Activated T-cell treated with anti-CD3 and anti-CD28 coated beads, Interleukin-2, amount 50 U/mL, for 4 hours (primary cell): ENCODE measurements around the gene RAB11B. TPM values are rescaled to one million over a fixed set of nuclear protein-coding genes. Genes with fewer than 3 reads are reported as not detected.
"Not testable (repeated sequence)": the region's sequence is repeated elsewhere in the genome, so short reads cannot be mapped to it uniquely, and the experiment has no call there.

Experiments
- ATAC-seq, 2 donors: fragments of 200-7000 bp; cut with Tn5 transposase; one replicate each; pipeline ENCODE4 v1.10.0; 2021
- DNase-seq: peaks from one replicate; pipeline ENCODE4 v3.0.0-alpha.2; 2020
- H3K27me3 Mint-ChIP-seq: one replicate; pipeline ENCODE4 v1.8.0; 2021; ENCODE audit warnings: low read depth, mixed read lengths
- H3K36me3 Mint-ChIP-seq: one replicate; pipeline ENCODE4 v1.8.0; 2022; ENCODE audit warnings: mixed read lengths; ENCODE audit not compliant: insufficient read depth
- H3K4me1 Mint-ChIP-seq: one replicate; pipeline ENCODE4 v1.8.0; 2021; ENCODE audit warnings: low read depth, mixed read lengths
- H3K4me3 Mint-ChIP-seq: one replicate; pipeline ENCODE4 v1.8.0; 2021; ENCODE audit warnings: mild to moderate bottlenecking, moderate library complexity, mixed read lengths
- H3K9me3 Mint-ChIP-seq: one replicate; pipeline ENCODE4 v1.8.0; 2021; ENCODE audit warnings: mixed read lengths
- total RNA-seq, 3 donors: library from RNA; stranded (reverse); gene quantifications; one replicate each; pipeline ENCODE4 v1.2.1, GENCODE V29; 2021

The RAB11B gene
- total RNA-seq, 3 donors from 2014 or later: 69.5 to 73.9 (median 71.4) TPM

DNA sequence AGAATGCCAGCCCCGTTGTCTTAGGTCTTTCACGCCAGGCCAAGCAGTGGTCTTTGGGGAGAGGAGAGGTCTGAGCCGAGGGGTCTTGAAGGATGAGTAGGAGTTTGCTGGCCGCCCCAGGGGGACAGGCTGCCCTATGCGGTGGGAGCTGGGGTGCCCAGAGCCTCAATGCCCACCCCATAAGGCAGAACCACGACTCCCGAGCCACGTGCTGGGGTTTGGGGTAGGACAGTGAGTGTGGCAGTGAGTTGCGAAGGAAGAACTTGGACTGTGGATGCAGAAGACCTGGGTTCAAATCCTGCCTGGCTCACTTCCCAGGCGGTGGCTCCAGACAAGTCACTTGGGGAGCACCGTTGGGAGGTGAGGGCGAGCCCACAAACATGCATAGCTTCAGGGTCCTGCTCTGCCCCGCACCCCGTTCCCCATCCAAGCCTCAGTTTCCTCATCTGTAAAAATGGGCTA lies 5.5 kb downstream of the RAB11B start:
- Mint-ChIP-seq H3K4me1 (peaks cover 25% of the 10 kb centered on the region), H3K4me3 (no peak overlapping the region), H3K9me3 (no peaks in the 10 kb centered on the region), H3K36me3 (peaks cover 3% of the 10 kb centered on the region), H3K27me3 (no peaks in the 10 kb centered on the region)
- DNase-seq (no peak), ATAC-seq (no peak)

DNA sequence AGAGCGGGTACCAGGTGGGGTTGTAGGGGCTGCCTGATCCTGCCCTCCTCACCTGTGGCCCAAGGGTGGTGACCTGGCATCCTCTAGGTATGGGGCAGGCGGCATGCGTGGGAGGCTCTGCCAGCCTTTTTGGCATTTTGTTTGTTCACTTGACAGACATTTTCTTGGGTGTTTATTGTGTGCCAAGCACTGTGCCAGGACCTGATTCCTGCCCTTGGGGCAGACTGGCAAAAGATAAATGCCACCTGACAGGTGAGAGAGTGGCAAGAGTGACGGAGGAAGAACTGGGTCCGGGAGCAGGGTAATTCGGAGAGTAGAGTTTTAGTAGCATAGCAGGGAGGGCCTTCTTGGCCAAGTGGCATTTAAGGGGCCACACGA lies 6.0 kb downstream of the RAB11B start:
- ATAC-seq (no peak), DNase-seq (no peak)
- peaks cover 3% of the 10 kb centered on the region for H3K36me3 Mint-ChIP-seq
- H3K4me3 Mint-ChIP-seq: no peak overlapping the region
- no peaks in the 10 kb centered on the region for H3K9me3 Mint-ChIP-seq
- peaks cover 23% of the 10 kb centered on the region for H3K4me1 Mint-ChIP-seq
- H3K27me3 Mint-ChIP-seq: no peaks in the 10 kb centered on the region

DNA sequence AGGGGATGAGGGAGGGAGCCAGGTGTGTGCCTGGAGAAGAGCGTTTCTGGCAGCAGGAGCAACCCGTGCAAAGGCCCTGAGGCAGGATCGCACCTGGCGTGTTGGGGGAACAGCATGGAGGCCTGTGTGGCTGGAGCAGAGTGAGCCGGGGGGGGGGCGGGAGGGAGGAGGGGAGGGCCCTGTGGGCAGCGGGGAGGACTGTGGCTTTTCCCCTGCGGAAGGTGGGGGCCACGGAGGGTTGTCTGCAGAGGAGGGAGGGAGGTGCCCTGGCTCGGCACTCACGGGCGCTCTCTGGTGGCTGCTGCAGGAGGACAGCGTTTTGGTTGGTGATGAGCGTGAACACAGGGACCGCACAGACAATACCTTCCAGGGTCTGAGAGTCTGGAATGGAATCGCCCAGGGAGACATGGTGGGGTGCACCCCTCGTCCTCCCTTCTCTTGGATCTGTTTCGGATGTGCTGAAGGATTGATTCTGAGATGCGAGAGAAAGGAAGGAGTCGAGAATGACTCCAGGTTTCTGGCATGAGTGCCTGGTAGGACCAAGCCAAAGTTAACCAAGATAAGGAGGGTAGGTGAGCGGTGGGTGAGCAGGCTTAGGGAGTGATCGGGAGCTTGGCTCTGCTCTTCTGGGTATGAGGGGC lies 6.5 kb downstream of the RAB11B start:
- DNase-seq: peak; percentile 53
- Mint-ChIP-seq H3K4me1 (peaks cover 21% of the 10 kb centered on the region), H3K9me3 (no peaks in the 10 kb centered on the region), H3K4me3 (no peak overlapping the region), H3K27me3 (no peaks in the 10 kb centered on the region), H3K36me3 (peaks cover 3% of the 10 kb centered on the region)
- ATAC-seq: peak; percentile 79 to 88

- no peak for ATAC-seq
These were observed 7.1 kb downstream of the RAB11B start for GRCh38 chr19:8397271-8397670.

DNA sequence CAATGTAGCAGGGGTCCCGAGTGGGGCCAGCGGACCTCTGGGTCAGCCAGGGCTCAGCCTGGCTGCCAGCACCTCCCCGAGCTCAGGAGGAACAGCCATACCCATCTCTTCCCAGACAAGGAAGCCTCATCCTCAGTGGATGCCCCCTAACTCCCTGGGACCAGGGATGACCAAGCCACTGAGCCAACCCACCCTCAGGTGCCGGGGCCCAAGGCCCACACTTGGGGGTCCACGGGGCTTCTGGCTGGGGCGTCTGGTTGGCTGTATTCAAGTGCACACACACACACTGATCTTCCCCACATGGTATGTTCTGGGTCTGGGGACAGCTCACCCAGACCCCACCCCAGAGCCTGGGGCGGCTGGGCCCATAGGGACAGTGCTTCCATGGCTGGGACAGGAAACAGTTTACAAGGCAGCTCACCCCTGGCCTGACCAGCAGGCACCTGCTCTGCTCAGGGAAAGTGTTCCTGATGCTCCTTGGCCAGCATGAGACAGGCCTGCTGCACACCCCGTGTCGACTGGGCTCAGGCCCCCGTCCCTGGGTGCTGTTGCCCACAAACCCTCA lies 7.7 kb downstream of the RAB11B start:
- DNase-seq (no peak), ATAC-seq (no peak)
- H3K4me1 Mint-ChIP-seq: peaks cover 14% of the 10 kb centered on the region
- no peaks in the 10 kb centered on the region for H3K27me3 Mint-ChIP-seq
- peaks cover 8% of the 10 kb centered on the region for H3K36me3 Mint-ChIP-seq
- no peak overlapping the region for H3K4me3 Mint-ChIP-seq
- H3K9me3 Mint-ChIP-seq: no peaks in the 10 kb centered on the region

More at GRCh38 chr19:8397271-8397670, 7.1 kb downstream of the RAB11B start:
- Mint-ChIP-seq H3K4me1 (peaks cover 15% of the 10 kb centered on the region), H3K4me3 (no peak overlapping the region), H3K36me3 (peaks cover 8% of the 10 kb centered on the region), H3K9me3 (no peaks in the 10 kb centered on the region), H3K27me3 (no peaks in the 10 kb centered on the region)
- no peak for DNase-seq

DNA sequence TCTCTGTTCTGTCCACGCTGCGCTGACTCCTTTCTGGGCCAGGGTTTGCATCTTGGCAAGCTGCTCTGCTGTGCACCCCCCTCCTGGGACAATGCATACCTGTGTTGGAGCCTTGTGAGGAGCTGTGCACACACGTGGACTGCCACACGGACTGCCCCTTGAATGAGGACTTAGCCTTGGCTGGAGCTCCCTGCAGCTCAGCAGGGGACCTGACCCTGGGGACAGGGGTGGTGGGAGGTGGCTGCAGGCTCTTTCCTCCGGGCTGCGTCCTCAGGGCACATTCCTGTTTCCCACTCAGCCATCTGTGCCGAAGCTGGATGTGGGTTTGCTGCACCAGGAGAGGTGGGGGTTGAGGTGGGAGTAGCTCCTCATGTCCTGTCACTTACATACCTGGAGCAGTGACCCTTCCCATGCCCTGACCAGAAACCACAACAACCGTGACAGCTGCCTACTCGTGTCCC lies 8.2 kb downstream of the RAB11B start:
- Mint-ChIP-seq H3K36me3 (peaks cover 8% of the 10 kb centered on the region), H3K4me3 (no peak overlapping the region), H3K4me1 (peaks cover 11% of the 10 kb centered on the region), H3K9me3 (no peaks in the 10 kb centered on the region), H3K27me3 (no peaks in the 10 kb centered on the region)
- DNase-seq (no peak), ATAC-seq (no peak)

GRCh38 chr19:8399681-8400188 lies 9.6 kb downstream of the RAB11B start:
- Mint-ChIP-seq H3K9me3 (no peaks in the 10 kb centered on the region), H3K4me3 (no peak overlapping the region), H3K27me3 (no peaks in the 10 kb centered on the region), H3K36me3 (peaks cover 8% of the 10 kb centered on the region), H3K4me1 (peaks cover 11% of the 10 kb centered on the region)
- DNase-seq (no peak), ATAC-seq (no peak)

- DNase-seq (no peak), ATAC-seq (no peak)
- no peak overlapping the region for H3K4me3 Mint-ChIP-seq
- peaks cover 8% of the 10 kb centered on the region for H3K36me3 Mint-ChIP-seq
- H3K4me1 Mint-ChIP-seq: peaks cover 4% of the 10 kb centered on the region
- no peaks in the 10 kb centered on the region for H3K27me3 Mint-ChIP-seq
- H3K9me3 Mint-ChIP-seq: no peaks in the 10 kb centered on the region
These were observed 11.8 kb downstream of the RAB11B start for GRCh38 chr19:8401981-8402411.

GRCh38 chr19:8403098-8403819 lies 13.1 kb downstream of the RAB11B start:
- DNase-seq: no peak
- H3K4me3 Mint-ChIP-seq: no peak overlapping the region
- H3K36me3 Mint-ChIP-seq: peaks cover 8% of the 10 kb centered on the region
- H3K27me3 Mint-ChIP-seq: no peaks in the 10 kb centered on the region
- no peaks in the 10 kb centered on the region for H3K9me3 Mint-ChIP-seq
- H3K4me1 Mint-ChIP-seq: no peaks in the 10 kb centered on the region
- ATAC-seq: no peak

DNA sequence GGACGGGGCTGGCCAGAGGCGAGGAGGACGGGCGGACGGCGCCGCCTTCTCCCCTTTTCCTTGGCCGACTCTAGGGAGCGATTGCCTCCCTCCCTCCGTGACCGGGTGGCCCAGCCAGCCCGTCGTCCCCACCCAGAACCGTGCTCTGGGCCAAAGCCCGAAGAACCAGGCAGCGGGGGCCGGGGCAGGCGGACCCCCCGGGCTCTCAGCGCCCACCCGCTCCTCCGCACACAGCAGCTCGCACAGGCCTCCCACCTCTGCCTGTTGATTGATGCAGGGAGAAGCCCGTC lies 13.6 kb downstream of the RAB11B start:
- Mint-ChIP-seq H3K4me1 (no peaks in the 10 kb centered on the region), H3K36me3 (peaks cover 8% of the 10 kb centered on the region), H3K9me3 (no peaks in the 10 kb centered on the region), H3K27me3 (no peaks in the 10 kb centered on the region), H3K4me3 (no peak overlapping the region)
- no peak for DNase-seq
- ATAC-seq: no peak

DNA sequence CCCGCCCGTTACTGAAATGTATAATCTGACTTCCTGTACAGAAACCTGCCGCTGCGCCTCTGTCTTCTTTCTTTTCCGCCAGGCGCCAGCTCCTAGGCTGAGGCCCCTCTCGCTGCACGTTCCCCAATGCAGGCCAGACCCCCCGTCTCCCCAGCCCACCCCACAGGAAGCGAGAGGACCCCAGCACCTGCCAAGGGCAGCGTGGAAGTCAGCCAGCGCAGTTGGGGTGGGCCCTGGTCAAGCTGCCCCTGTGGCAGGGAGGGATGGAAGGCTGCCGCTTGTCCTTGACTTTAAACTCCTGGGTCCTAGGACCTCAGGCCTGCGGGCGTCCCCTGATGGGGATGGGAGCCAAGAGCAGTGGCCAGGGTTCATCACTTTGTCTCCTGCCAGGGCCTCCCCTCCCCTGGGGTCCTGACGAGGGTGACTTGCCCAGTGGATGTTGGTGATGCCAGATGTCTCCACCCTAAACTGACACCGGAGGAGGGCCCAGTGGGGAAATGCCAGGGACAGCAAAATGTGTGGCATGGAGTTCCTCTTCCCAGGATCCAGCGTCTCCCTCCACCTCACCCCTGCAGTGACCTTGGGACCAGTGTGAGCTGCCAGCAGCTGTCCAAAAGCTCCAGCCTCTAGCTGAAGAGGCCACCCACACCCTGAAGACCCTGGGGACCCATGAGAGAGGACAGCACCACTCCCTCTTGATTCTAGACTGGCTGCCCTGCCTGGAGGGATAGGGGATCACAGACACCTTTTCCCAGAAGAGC lies 14.4 kb downstream of the RAB11B start:
- no peaks in the 10 kb centered on the region for H3K9me3 Mint-ChIP-seq
- DNase-seq (no peak), ATAC-seq (no peak)
- H3K36me3 Mint-ChIP-seq: peaks cover 8% of the 10 kb centered on the region
- H3K4me1 Mint-ChIP-seq: no peaks in the 10 kb centered on the region
- H3K27me3 Mint-ChIP-seq: no peaks in the 10 kb centered on the region
- no peak overlapping the region for H3K4me3 Mint-ChIP-seq

DNA sequence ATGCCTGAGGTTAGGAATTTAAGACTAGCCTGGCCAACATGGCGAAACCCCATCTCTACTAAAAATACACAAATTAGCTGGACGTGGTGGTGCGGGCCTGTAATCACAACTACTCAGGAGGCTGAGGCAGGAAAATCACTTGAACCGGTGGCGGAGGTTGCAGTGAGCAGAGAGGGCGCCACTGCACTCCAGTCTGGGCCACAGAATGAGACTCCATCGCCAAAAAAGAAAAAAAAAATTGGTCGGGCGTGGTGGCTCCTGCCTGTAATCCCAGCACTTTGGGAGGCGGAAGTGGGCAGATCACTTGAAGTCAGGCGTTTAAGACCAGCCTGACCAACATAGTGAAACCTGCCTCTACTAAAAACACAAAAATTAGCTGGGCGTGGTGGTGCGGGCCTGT lies 20.6 kb downstream of the RAB11B start:
- H3K4me3 Mint-ChIP-seq, H3K9me3 Mint-ChIP-seq, DNase-seq, H3K36me3 Mint-ChIP-seq, H3K27me3 Mint-ChIP-seq, ATAC-seq: not testable (repeated sequence)
- peaks cover 11% of the 10 kb centered on the region for H3K4me1 Mint-ChIP-seq

DNA sequence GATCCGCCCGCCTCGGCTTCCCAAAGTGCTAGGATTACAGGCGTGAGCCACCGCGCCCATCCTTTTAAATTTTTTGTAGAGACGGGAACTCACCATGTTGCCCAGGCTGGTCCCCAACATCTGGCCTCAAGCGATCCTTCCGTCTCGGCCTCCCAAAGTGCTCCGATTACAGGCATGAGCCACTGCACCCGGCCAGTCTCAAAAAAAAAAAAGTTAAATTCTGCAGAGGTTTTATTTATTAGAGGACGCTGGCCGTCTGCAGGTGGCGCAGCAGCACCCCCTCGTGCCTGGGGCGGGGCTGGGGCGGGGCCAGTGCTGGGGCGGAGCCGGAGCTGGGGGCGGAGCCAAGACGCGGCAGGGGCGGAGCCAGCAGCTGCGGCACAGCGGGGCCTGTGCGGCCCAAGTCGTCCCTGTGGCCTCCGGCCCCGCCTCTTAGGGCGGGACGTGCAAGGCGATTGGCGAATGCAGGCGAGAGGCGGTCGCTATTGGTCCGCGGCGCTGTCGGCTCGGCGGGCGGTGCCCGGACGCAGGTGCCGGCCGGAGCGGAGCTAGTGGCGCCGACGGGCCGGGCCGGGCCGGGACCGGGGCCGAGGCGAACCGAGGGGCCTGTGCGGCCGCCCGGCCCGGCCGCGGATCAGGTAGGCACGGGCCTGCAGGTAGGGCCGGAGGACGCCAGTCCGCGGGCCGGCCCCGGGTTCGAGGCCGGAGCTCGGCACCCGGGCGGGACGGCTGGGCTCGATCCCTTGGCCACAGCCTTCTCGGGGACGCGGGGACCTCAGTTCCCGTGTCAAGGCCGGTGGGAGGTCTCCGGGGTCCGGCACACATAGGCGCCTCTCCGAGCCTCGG lies 22.8 kb downstream of the RAB11B start, which contains the start of gene MARCHF2:
MARCHF2 (plus strand) TSS at position 523 of the 846 bp plus-strand sequence. CDS start 8,536 bp downstream, outside the sequence.
- H3K27me3 Mint-ChIP-seq: no peaks in the 10 kb centered on the region
- H3K36me3 Mint-ChIP-seq: no peaks in the 10 kb centered on the region
- H3K4me1 Mint-ChIP-seq: peaks cover 11% of the 10 kb centered on the region
- ATAC-seq: peak; percentile 100
- peak within 1 kb of the TSS; percentile 72 for H3K4me3 Mint-ChIP-seq
- H3K9me3 Mint-ChIP-seq: no peaks in the 10 kb centered on the region
- DNase-seq: peak; percentile 95
